ENCODE results near the gene LILRB3.
A peak's percentile ranks its signal among the peaks of the same experiment; 100 is the strongest.
"Not testable (repeated sequence)": the region's sequence is repeated elsewhere in the genome, so short reads cannot be mapped to it uniquely, and the experiment has no call there.

The LILRB3 gene

GRCh38 chr19:54189145-54189734 is 33.6 kb downstream of the LILRB3 start, which contains the start of gene MBOAT7:
Gene MBOAT7 (minus strand): TSS chr19:54189580. CDS start chr19:54188508, 1,072 bp downstream.
- DNase-seq = no peak

- DNase-seq = peak; percentile 41
Observed at GRCh38 chr19:54188215-54188871, 34.5 kb downstream of the LILRB3 start.

- no peak for DNase-seq
Observed at GRCh38 chr19:54186934-54187381, 35.8 kb downstream of the LILRB3 start.

GRCh38 chr19:54186351-54186750 is 36.5 kb downstream of the LILRB3 start:
- DNase-seq = no peak

DNA sequence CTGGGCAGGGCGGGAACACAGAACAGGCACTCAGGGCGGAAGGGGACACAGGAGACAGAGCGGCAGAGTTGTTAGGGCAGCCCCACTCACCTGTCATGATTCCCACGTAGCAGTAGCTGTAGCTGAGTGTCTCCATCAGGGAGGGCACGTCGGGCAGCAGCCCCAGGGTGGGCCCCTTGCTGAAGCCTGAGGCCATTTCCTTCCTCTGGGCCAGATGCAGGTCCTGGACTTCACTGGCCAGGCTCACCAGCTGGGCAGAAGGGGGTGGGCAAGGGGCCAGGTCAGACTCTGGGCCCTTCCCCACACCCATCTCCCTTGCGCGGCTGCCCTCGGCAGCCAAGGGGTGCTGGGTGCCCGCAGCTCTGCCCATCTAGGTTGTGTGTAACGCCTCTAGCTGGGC is 39.4 kb downstream of the LILRB3 start:
- DNase-seq = no peak

DNA sequence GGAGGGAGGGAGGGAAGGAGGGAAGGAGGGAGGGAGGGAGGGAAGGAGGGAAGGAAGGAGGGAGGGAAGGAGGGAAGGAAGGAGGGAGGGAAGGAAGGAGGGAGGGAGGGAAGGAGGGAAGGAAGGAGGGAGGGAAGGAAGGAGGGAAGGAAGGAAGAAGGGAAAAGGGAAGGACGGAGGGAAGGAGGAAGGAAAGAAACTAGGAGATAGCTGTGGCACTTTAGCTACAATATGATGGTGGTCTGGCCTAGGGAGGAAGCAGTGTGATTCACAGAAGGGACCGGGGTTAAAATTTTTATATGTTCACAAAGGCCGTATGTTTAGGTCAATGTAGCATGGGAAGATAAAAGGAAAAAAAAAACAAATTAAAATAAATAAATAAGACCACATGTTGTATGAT is 40.9 kb downstream of the LILRB3 start:
- DNase-seq = not testable (repeated sequence)

DNA sequence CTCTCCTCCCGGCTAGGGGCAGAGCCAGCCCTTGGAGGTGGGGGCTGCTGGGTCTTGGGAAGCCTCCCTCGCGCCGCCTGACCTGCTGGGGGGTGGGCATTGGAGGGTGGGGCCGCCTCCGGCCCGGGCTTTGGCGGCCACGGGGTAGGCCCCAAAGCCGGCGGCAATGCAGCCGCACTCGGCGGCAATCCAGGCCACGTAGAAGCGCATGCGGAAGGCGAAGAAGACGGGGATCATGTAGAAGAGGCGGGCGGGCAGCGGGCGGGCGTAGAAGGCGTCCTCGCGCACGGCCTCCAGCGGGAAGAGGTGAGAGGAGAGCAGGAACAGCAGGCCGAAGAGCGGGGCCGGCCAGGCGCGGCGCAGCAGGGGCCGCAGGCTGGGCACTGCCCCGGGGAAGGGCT is 42.1 kb downstream of the LILRB3 start:
- no peak for DNase-seq

GRCh38 chr19:54179921-54180461 is 42.8 kb downstream of the LILRB3 start:
- DNase-seq = peak; percentile 73

- no peak for DNase-seq
Observed at GRCh38 chr19:54179262-54179852, 43.5 kb downstream of the LILRB3 start.

DNA sequence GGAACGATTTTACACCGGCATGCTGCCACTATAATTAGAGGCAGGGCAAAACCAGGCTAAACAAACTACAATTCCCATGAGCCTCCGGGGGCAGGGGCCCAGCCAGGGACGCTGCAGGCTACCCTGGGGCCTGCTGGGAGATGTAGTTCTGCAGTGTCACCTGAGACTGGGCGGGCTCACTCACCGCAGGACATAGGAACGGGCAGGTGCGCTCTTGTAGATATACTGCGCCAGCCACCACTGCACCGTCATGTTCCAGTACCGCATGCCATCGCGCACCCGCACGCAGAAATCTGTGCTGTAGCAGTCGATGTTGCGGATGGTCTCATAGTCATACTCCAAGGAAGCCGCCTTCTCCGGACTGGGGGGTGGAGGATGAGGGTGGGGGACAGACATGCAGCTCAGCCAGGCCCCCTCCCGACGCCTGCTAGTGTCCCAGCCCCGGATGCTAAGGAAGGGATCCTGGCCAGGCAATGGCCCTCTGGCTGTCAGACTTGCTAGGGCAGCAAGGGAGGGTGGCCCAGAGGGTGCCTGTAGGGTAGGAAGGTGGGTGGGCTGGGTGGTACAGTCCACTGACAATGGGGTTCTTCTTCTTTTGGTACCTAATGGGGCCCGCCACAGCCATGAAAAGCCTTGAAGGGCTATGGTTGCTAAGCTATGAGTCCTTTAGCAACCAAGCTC is 44.1 kb downstream of the LILRB3 start:
- peak; percentile 42 for DNase-seq

DNA sequence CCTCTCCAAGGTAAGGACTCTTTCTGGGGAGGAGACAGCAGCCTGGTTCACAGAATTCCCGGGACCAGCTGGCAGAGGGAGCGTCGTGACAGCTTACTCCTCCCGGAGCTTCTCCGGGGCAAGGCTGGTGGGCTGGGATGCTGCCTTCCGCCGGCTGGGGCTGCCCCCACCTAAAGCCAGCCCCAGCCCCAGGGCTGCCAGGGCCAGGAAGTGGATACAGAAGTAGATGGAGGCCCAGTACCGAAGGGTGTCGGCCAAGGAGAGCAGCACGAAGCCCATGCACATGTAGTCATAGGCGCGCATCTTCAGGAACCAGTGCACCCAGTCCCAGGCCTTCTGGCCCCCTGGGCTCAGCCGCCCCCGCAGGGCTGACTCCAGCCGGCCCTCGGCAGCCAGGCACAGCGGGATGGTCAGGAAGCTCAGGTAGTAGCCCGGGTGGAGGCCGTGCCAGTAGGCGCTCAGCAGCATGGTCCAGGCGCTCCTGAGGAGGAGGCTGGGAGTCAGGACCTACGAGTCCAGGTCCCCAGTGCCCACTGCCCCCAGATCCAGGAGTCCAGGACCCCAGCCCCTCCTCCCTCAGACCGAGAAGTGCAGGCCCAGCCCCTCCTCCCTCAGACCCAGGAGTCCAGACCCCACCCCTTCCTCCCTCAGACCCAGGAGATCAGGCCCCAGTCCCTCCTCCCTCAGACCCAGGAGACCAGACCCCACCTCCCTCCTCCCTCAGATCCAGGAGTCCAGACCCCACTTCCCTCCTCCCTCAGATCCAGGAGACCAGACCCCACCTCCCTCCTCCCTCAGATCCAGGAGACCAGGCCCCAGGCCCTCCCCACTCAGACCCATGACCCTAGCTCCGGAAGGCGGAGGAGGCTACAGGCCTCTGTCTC is 48.6 kb downstream of the LILRB3 start:
- DNase-seq = no peak

DNA sequence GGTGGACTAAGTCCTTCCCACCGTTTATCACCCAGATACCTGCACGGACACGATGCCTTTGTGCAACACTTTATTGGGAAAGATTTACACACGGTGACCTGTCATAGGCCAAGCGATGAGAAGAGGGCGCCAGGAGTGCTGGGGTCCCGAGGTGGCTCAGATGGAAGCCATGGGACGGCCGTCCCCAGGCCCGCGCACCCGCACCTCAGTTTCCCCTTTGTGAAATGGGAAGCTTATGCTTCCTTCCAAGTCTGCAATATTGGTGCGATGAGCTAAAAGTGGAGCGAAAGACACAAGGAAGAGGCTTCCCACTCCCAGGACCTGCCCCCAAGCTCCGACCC is 49.5 kb downstream of the LILRB3 start:
- no peak for DNase-seq

GRCh38 chr19:54172471-54173358 is 50.1 kb downstream of the LILRB3 start, which contains the start of gene TMC4:
Gene TMC4 (minus strand): TSS chr19:54173160. CDS start chr19:54173117, 43 bp downstream.
- no peak for DNase-seq

DNA sequence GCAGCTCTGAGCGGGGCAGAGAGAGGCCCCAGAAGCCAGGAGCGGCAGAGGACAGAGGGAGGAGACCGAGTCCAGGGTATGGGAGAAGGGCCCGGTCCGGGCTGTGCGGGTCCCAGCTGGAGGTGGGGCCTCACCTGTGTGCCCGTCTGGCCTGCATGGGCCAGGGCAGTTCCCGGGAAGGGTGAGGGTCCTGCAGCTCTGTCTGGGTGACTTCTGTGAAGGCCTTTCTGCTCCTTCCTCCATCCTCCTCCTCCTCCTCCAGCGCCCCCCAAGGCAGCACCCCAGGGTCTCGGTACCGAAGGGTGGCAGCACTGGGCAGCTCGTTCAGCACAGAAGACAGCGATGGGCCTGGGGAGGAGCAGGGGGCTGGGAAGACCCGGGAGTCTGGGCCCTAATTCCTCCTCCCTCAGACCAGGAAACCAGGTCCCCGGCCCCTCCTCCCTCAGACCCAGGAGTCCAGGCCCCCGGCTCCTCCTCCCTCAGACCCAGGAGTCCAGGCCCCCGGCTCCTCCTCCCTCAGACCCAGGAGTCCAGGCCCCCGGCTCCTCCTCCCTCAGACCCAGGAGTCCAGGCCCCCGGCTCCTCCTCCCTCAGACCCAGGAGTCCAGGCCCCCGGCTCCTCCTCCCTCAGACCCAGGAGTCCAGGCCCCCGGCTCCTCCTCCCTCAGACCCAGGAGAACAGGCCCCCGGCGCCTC is 50.9 kb downstream of the LILRB3 start:
- not testable (repeated sequence) for DNase-seq

DNA sequence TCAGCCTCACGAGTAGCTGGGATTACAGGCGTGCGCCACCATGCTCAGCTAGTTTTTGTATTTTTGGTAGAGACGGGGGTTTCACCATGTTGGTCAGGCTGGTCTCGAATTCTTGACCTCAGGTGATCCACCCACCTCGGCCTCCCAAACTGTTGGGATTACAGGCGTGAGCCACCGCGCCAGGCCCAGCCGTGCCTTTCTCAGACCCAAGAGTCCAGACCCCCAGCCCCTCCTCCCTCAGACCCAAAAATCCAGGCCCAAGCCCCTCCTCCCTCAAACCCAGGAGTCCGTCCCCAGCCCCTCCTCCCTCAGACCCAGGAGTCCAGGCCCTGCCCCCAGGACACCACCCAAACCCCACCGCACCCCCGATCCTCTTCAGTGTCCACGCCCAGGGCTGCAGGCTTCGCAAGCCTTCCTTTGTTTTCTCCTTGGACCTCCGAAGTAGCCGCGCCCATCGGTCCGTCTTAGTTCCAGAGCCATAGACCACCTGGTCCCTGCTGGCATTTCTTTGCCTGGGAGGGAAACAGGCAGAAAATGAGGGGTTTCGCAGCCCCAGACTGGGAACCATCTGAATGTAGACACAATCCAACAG is 53.6 kb downstream of the LILRB3 start:
- no peak for DNase-seq

GRCh38 chr19:54168174-54168917 is 54.5 kb downstream of the LILRB3 start:
- peak; percentile 94 for DNase-seq
